ENCODE measurements around the gene CDK5RAP2. TPM values are rescaled to one million over a fixed set of nuclear protein-coding genes. Genes with fewer than 3 reads are reported as not detected.

CDK5RAP2 gene
- total RNA-seq, 1 donor from 2014 or later = 40.4 TPM

DNA sequence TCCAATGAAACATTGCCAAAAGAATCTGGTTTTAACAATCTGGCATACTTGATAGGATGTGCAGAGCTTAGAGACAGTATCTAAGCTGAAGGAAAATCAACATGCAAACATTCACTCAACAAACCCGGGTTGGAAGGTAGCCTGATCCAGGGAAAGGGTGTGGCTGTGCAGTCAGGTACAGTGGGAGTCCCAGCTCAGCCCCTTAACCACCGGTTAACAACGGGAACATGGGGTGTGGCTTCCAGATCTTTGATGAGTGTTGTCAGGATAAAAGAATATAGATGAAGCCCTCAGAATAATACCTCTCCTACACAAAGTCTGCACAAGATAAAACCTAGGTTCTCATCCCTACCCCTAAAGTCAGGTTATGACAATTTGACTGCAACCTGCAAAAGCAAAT lies 127.3 kb downstream of the CDK5RAP2 start:
- DNase-seq (ENCODE audit: low spot score) = no peak
- no peak overlapping the region for H3K27ac Mint-ChIP-seq (ENCODE audit: unreplicated experiment)
- TF ChIP-seq, protein P1, sequence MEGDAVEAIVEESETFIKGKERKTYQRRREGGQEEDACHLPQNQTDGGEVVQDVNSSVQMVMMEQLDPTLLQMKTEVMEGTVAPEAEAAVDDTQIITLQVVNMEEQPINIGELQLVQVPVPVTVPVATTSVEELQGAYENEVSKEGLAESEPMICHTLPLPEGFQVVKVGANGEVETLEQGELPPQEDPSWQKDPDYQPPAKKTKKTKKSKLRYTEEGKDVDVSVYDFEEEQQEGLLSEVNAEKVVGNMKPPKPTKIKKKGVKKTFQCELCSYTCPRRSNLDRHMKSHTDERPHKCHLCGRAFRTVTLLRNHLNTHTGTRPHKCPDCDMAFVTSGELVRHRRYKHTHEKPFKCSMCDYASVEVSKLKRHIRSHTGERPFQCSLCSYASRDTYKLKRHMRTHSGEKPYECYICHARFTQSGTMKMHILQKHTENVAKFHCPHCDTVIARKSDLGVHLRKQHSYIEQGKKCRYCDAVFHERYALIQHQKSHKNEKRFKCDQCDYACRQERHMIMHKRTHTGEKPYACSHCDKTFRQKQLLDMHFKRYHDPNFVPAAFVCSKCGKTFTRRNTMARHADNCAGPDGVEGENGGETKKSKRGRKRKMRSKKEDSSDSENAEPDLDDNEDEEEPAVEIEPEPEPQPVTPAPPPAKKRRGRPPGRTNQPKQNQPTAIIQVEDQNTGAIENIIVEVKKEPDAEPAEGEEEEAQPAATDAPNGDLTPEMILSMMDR (IDR thresholded peaks at IDR 0.05) = no peak
- no peak overlapping the region for H3K4me3 Mint-ChIP-seq (ENCODE audit: unreplicated experiment)
- H3K36me3 Mint-ChIP-seq (ENCODE audit: low read depth) = peaks cover 21% of the 10 kb centered on the region
- H3K4me1 Mint-ChIP-seq (ENCODE audit: low read depth) = peaks cover 7% of the 10 kb centered on the region
- H3K27me3 Mint-ChIP-seq (ENCODE audit: low read depth) = no peaks in the 10 kb centered on the region
- peaks cover 7% of the 10 kb centered on the region for H3K9me3 Mint-ChIP-seq (ENCODE audit: low read depth)

DNA sequence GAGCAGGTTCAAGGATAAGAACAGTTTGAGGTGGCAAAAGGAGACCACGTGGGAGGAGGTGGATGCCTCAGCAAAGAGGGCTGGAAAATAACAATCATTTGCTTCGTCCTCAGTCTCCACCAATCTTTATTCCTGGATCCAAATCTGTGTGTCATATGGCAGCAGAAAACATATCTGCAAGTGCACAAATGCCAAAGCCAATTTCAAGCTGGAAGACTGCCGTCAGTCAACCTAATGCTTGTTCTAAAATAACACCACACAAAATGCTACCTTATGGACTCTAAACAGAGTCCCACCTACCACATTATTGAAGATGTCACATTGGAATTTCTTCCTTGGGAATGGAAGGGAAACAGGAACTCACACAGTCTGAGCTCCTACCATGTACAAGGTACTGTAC lies 129.1 kb downstream of the CDK5RAP2 start:
- peaks cover 19% of the 10 kb centered on the region for H3K36me3 Mint-ChIP-seq (ENCODE audit: low read depth)
- no peak overlapping the region for H3K27ac Mint-ChIP-seq (ENCODE audit: unreplicated experiment)
- DNase-seq (ENCODE audit: low spot score) = no peak
- H3K4me1 Mint-ChIP-seq (ENCODE audit: low read depth) = peaks cover 11% of the 10 kb centered on the region
- TF ChIP-seq, protein P1 (IDR thresholded peaks at IDR 0.05) = no peak
- no peaks in the 10 kb centered on the region for H3K27me3 Mint-ChIP-seq (ENCODE audit: low read depth)
- H3K4me3 Mint-ChIP-seq (ENCODE audit: unreplicated experiment) = no peak overlapping the region
- H3K9me3 Mint-ChIP-seq (ENCODE audit: low read depth) = peaks cover 3% of the 10 kb centered on the region

DNA sequence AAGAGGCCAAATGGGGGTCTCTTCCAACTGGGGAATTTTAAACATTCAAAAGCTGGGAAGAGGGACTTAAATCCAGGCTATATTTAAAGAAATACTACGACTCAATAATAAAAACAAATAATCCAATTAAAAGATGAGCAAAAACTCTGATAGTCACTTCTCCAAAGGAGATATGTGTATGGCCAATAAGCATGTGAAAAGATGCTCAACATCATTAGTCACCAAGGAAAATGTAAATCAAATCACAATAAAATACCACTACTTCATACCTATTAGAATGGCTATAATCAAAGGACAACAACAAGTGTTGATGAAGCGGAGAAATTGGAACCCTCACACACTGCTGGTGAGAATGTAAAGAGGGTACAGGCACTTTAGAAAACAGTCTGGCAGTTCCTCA lies 130.4 kb downstream of the CDK5RAP2 start:
- Mint-ChIP-seq H3K36me3 (ENCODE audit: low read depth) (peaks cover 13% of the 10 kb centered on the region), H3K27ac (ENCODE audit: unreplicated experiment) (no peak overlapping the region), H3K4me1 (ENCODE audit: low read depth) (peaks cover 5% of the 10 kb centered on the region), H3K4me3 (ENCODE audit: unreplicated experiment) (no peak overlapping the region), H3K27me3 (ENCODE audit: low read depth) (no peaks in the 10 kb centered on the region), H3K9me3 (ENCODE audit: low read depth) (no peaks in the 10 kb centered on the region)
- TF ChIP-seq, protein P1 (IDR thresholded peaks at IDR 0.05) = no peak
- DNase-seq (ENCODE audit: low spot score) = no peak

DNA sequence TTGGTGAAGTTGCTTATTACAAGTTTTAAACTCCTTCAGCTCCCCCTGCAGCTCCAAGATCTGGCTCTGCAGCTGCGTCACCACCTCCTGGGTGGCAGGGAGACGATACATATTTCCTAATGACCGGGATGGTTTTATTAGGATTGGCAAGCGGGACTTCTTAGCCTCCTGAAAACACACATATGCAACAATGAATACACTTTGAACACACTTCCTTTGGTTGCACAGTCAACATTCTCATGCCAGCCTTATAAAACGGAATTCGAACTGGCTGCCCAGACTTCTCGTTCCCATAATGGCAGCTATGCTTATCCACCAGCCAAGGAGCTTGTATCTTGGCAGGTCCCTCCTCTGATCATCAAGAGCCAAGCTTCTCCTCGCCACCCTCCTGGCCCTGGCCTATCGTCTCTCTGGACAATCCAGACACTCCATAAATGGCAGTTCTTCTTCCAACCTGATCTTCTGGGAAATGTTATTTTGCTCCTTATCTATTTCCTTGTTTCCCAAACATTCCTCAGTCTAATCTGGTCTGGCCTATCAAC lies 131.9 kb downstream of the CDK5RAP2 start:
- no peak overlapping the region for H3K4me3 Mint-ChIP-seq (ENCODE audit: unreplicated experiment)
- H3K4me1 Mint-ChIP-seq (ENCODE audit: low read depth) = peaks cover 13% of the 10 kb centered on the region
- no peak overlapping the region for H3K27ac Mint-ChIP-seq (ENCODE audit: unreplicated experiment)
- H3K27me3 Mint-ChIP-seq (ENCODE audit: low read depth) = no peaks in the 10 kb centered on the region
- peaks cover 12% of the 10 kb centered on the region for H3K36me3 Mint-ChIP-seq (ENCODE audit: low read depth)
- DNase-seq (ENCODE audit: low spot score) = no peak
- H3K9me3 Mint-ChIP-seq (ENCODE audit: low read depth) = no peaks in the 10 kb centered on the region
- TF ChIP-seq, protein P1 (IDR thresholded peaks at IDR 0.05) = no peak

DNA sequence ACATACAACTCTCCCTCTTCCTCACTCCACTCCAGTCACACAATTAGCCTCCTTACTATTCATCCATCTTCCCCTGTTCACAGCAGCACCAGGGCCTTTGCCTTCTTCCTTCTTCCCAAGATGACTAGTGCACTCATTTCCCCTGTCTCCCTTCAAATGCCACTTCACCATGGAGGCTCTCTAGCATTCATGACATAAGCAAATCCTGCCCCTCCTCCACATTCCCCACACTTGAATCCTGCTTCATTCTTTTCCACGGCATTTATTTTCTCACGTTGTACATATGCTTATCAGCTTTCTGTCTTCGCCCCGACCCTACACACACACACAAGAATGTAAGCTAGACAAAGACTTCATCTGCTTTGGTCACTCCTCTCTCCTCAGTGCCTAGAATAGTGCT lies 133.3 kb downstream of the CDK5RAP2 start:
- Mint-ChIP-seq H3K27ac (ENCODE audit: unreplicated experiment) (no peak overlapping the region), H3K4me3 (ENCODE audit: unreplicated experiment) (no peak overlapping the region), H3K9me3 (ENCODE audit: low read depth) (no peaks in the 10 kb centered on the region), H3K27me3 (ENCODE audit: low read depth) (no peaks in the 10 kb centered on the region), H3K36me3 (ENCODE audit: low read depth) (peaks cover 13% of the 10 kb centered on the region), H3K4me1 (ENCODE audit: low read depth) (peaks cover 27% of the 10 kb centered on the region)
- no peak for DNase-seq (ENCODE audit: low spot score)
- TF ChIP-seq, protein P1 (IDR thresholded peaks at IDR 0.05) = no peak
